ENCODE data around the gene LAMA2.
A peak's percentile ranks its signal among the peaks of the same experiment; 100 is the strongest.

The LAMA2 gene

DNA sequence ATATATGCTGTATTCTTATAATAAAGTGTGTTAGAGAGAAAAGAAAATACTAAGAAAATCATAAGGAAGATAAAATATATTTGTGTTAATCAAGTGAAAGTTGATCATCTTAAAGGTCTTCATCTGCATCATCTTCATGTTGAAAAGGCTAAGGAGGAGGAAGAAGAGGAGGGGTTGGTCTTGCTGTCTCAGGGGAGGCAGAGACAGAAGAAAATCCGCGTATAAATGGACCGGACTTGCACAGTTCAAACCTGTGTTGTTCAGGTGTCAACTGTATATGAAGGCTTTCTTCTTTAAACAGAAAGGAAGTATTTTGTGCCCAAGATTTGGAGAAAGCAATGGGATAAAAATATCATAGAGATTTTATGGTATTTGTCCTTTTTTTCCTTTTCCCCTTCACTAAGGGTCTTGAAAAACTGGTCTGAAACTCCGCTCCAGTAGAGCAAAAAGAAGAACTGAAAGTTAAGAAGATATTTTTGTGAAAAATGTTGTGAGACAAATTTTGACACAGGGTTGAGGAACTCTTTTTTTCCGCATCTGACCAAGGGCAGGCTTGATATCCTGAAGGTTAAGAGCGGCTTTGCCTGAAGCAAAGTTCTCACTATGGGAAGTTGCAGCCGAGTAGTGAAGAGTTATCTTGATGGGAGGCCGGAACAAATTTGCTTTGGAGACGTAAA is 350.7 kb downstream of the LAMA2 start:
- H3F3A ChIP-seq (ENCODE audit: insufficient read depth, low read length), result no peaks in the 10 kb centered on the region
- no peak overlapping the region for H3K4me3 ChIP-seq (ENCODE audit: low read depth, low read length, poor library complexity, severe bottlenecking)
- no peak overlapping the region for H3K9ac ChIP-seq (ENCODE audit: low read length)
- no peaks in the 10 kb centered on the region for H3K27me3 ChIP-seq (ENCODE audit: insufficient read depth, low read length)
- no peaks in the 10 kb centered on the region for H3K36me3 ChIP-seq (ENCODE audit: insufficient read depth, low read length)
- H3K9me2 ChIP-seq (ENCODE audit: low read depth, low read length), result no peaks in the 10 kb centered on the region
- TF ChIP-seq EZH2 (IDR thresholded peaks at IDR 0.05; ENCODE audit: borderline replicate concordance, low read length), result no peak
- no peak for TF ChIP-seq CTCF (IDR thresholded peaks at IDR 0.05; ENCODE audit: low read length)
- peaks cover 25% of the 10 kb centered on the region for H3K4me1 ChIP-seq (ENCODE audit: insufficient read depth, low read length, severe bottlenecking)
- no peaks in the 10 kb centered on the region for H3K79me2 ChIP-seq (ENCODE audit: insufficient read depth, low read length)
- peak overlapping the region; percentile 23; the same call in 1 of the 2 replicates for H3K4me2 ChIP-seq (ENCODE audit: low read length)
- H2AFZ ChIP-seq (ENCODE audit: low read length), result 0 out of 2 replicates have a peak overlapping the region, but pooled peaks have one; percentile 29
- H3K27ac ChIP-seq (ENCODE audit: low read depth, low read length, poor library complexity, severe bottlenecking), result peak overlapping the region; percentile 54
- H4K20me1 ChIP-seq (ENCODE audit: insufficient read depth, low read length), result no peaks in the 10 kb centered on the region
- H3K9me3 ChIP-seq (ENCODE audit: low read length), result no peaks in the 10 kb centered on the region

DNA sequence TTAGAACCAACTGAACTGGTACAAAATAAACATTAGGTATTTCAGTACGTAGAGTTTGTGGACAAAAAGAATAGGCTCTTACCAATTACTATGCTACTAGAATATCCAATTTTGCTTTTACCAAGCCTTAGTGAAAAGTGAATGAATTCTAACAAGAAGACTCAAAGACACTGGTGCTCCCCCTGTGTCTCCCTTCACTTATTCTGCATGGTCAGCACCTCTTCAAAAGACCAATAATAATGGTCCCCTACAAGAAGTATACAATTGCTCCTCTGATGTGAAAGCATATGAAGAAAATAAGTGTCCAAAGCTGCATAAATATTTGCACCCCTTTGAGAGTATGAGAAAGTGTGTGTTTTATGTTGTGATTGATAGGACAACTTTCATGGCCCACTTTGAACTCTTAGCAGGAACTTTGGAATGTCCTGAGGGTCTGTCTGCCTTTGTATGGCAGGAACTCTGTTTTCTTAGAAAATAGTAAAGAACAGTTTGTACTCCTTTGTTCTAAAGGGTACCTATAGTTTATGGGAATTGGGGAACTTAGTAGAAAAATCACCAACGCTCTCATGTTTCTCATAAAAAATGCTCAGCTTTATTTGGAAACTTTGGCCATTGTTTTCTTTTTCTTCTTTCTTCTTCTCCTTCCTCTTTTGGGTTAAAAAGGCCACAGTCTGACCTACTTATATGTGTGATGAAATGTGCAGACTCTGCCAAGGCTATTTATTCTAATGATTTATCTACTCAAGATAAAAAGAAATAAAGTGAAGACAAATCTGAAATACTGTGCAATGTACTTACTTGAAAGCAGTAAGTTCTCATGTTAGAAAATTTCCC is 352.4 kb downstream of the LAMA2 start:
- Histone ChIP-seq H2AFZ (ENCODE audit: low read length) (no peak overlapping the region), H3K9ac (ENCODE audit: low read length) (no peak overlapping the region), H3K9me2 (ENCODE audit: low read depth, low read length) (no peaks in the 10 kb centered on the region), H3K36me3 (ENCODE audit: insufficient read depth, low read length) (no peaks in the 10 kb centered on the region), H3K4me1 (ENCODE audit: insufficient read depth, low read length, severe bottlenecking) (peaks cover 25% of the 10 kb centered on the region), H3K27ac (ENCODE audit: low read depth, low read length, poor library complexity, severe bottlenecking) (no peak overlapping the region), H4K20me1 (ENCODE audit: insufficient read depth, low read length) (no peaks in the 10 kb centered on the region), H3K27me3 (ENCODE audit: insufficient read depth, low read length) (no peaks in the 10 kb centered on the region), H3K4me2 (ENCODE audit: low read length) (no peak overlapping the region), H3F3A (ENCODE audit: insufficient read depth, low read length) (no peaks in the 10 kb centered on the region), H3K9me3 (ENCODE audit: low read length) (no peaks in the 10 kb centered on the region), H3K79me2 (ENCODE audit: insufficient read depth, low read length) (no peaks in the 10 kb centered on the region), H3K4me3 (ENCODE audit: low read depth, low read length, poor library complexity, severe bottlenecking) (no peak overlapping the region)
- no peak for TF ChIP-seq CTCF (IDR thresholded peaks at IDR 0.05; ENCODE audit: low read length)
- no peak for TF ChIP-seq EZH2 (IDR thresholded peaks at IDR 0.05; ENCODE audit: borderline replicate concordance, low read length)

GRCh38 chr6:129236001-129236517 is 353.1 kb downstream of the LAMA2 start:
- no peak overlapping the region for H3K4me2 ChIP-seq (ENCODE audit: low read length)
- H3K9me2 ChIP-seq (ENCODE audit: low read depth, low read length), result no peaks in the 10 kb centered on the region
- H3K27me3 ChIP-seq (ENCODE audit: insufficient read depth, low read length), result no peaks in the 10 kb centered on the region
- no peaks in the 10 kb centered on the region for H3F3A ChIP-seq (ENCODE audit: insufficient read depth, low read length)
- H3K9me3 ChIP-seq (ENCODE audit: low read length), result no peaks in the 10 kb centered on the region
- H2AFZ ChIP-seq (ENCODE audit: low read length), result no peak overlapping the region
- H3K4me1 ChIP-seq (ENCODE audit: insufficient read depth, low read length, severe bottlenecking), result peaks cover 25% of the 10 kb centered on the region
- H4K20me1 ChIP-seq (ENCODE audit: insufficient read depth, low read length), result no peaks in the 10 kb centered on the region
- no peak overlapping the region for H3K4me3 ChIP-seq (ENCODE audit: low read depth, low read length, poor library complexity, severe bottlenecking)
- H3K27ac ChIP-seq (ENCODE audit: low read depth, low read length, poor library complexity, severe bottlenecking), result no peak overlapping the region
- H3K36me3 ChIP-seq (ENCODE audit: insufficient read depth, low read length), result no peaks in the 10 kb centered on the region
- no peak overlapping the region for H3K9ac ChIP-seq (ENCODE audit: low read length)
- no peaks in the 10 kb centered on the region for H3K79me2 ChIP-seq (ENCODE audit: insufficient read depth, low read length)
- TF ChIP-seq CTCF (IDR thresholded peaks at IDR 0.05; ENCODE audit: low read length), result no peak
- no peak for TF ChIP-seq EZH2 (IDR thresholded peaks at IDR 0.05; ENCODE audit: borderline replicate concordance, low read length)
